Stimulated activated CD4-positive, alpha-beta T cell treated with anti-CD3 and anti-CD28 coated beads, Interleukin-12 subunit alpha, Interleukin-12 subunit beta, amount 100 ng/mL, for 24 hours (primary cell): Measurements from ENCODE around the gene UBAP2.
A peak's percentile ranks its signal among the peaks of the same experiment; 100 is the strongest.
"Not testable (repeated sequence)": the region's sequence is repeated elsewhere in the genome, so short reads cannot be mapped to it uniquely, and the experiment has no call there.

Experiments used
- DNase-seq, 2 experiments: peaks; one replicate each; pipeline ENCODE4 v3.0.0-alpha.2; 2020; ENCODE audit warnings: low read depth in 2 of 2

The UBAP2 gene

DNA sequence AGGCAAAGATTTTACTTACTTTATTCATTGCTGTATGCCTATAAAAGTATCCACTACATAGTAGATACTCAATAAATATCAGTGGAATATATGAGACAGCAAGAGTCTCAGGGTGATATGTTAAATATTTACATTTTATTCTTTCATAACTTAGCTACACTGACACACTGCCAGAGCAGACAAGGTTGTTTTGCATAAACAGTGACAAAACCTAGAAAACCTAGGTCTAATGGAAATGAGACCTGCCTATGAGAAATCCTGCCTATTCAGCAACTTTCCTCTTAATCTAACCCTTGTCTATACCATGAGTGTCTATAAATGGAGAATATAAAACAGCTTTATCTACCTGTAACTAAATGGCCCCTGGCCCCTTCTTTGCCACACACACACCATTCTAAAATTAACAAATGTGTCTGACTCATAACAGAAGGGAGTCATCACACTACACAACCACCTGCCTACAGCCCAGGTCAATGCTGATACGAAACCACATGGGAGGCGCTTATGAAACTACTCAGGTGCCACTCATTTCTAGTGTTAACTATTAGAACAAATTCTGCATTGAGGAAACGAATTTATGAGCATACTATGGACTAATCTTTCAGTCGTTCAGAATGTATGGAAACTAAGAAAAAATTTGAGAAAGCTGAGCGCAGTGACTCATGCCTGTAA, 60.3 kb downstream of the UBAP2 start:
- peak in 1 of 2 experiments; percentile 33 for DNase-seq

DNA sequence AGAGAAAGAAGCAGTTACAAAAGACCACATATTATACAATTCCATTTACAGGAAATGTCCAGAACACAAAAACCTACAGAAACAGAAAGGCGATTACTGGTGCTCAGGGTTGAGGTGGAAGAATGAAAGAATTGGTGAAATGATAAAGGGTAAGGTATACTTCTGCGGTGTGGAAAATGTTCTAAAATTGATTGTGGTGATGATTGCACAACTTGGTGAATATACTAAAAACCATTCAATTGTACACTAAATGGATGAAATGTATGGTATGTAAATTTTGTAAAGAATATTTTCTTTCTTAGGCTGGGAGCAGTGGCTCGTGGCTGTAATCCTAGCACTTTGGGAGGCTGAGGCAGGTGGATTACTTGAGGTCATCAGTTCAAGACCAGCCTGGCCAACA, 72.3 kb downstream of the UBAP2 start:
- DNase-seq, result no peak

DNA sequence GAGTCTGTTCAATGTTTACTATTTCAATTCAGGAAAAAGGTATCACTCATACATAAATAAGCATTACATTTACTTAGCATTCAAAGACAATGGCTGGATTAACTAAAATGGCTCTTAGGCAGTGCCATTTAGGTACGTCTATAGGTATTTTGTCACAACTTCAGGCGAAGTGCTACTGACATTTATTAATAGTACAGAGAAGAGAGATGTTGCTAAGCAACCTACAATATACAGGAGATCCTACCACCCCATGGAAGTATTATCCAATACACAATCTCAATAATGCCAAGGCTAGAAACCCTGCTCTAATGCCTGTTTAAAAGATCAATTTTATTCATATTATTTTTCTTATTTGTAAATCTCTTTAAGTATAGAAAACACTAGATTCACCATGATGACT, 76.0 kb downstream of the UBAP2 start:
- no peak for DNase-seq

DNA sequence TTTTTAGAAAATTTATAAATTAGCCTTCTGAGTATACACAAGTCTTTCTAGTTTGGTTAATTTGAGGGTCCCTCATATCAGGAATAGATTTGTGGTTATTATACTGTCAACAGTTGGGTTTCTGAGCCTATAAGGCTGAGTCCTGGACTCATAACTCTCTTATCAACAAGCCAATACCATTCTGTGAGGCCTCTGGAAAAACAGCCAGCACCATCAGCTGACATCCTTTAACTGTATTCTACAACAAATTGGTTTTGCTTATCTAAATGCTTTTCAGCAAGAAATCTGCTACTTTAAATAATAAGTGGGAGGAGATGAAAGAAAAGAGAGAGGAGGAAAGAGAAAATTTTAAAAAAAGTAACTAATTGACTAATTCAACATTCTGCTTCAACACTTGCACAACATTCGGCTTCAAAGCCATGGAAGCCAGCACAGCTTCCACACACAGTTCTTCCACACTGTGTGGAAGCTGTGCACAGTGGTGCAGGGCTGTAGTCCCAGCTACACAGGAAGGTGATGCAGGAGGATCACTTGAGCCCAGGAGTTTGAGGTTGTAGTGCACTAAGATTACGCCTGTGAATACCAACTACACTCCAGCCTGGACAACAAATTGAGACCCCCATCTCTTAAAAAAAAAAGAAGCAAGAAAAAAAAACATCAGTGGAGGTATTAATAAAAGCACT, 84.5 kb downstream of the UBAP2 start:
- no peak for DNase-seq

DNA sequence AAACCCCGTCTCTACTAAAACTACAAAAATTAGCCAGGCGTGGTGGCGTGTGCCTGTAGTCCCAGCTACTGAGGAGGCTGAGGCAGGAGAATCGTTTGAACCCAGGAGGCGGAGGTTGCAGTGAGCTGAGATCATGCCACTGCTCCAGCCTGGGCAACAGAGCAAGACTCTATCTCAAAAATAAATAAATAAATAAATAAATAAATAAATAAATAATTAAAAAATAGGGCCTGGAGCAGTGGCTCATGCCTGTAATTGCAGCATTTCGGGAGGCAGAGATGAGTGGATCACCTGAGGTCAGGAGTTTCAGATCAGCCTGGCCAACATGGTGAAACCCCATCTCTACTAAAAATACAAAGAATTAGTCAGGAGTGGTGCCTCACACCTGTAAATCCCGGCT, 86.2 kb downstream of the UBAP2 start:
- DNase-seq, result not testable (repeated sequence)

DNA sequence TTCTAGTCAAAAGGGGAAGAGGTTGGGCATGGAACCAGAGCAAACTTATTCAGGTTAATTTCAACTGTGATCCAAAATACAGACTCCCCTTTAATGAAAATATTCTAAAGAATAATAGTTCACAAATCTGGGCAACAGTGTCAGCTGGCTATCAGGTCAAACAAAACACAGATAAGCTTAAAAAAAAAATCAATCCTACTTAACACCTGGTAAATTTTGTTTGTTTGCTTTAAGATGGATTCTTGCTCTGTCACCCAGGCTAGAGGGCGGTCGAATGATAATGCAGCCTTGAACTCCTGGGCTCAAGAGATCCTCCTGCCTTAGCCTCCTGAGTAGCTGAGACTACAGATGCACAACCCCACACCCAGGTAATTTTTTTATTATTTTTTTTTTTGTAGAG, 89.0 kb downstream of the UBAP2 start:
- no peak for DNase-seq

DNA sequence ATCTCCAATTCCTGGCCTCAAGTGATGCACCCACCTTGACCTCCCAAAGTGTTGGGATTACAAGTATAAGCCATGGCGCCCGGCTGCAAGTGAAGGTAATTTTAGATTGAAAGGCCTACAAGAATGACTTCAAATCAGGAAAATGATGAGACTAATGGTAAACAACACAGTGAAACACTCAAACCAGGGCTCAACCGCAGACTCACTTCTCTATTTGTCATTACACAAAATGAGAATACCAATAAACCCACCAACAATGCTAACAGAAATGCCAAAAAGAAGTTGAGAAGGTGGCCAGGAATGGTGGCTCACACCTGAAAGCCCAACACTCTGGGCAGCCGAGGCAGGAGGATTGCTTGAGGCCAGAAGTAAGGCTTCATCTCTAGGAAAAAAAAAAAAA, 92.1 kb downstream of the UBAP2 start:
- no peak for DNase-seq

DNA sequence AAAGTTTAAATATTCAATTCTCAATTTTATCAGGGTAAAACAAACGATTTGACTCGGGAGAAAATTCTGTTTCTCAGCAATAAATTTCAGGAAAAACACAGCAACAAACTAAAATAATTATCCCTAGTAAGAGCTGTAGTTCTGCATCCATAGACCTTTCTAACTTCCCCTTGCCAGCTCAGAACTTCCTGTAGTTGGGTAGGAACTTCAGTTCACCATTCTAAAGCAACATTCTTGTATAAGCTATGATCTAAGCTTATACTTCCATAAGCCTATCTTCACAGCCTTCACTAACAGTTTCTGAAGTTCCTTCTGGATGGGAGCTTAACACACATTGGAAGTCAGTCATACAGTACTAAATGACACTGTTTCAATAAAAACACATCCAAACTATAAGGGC, 96.6 kb downstream of the UBAP2 start:
- no peak for DNase-seq

DNA sequence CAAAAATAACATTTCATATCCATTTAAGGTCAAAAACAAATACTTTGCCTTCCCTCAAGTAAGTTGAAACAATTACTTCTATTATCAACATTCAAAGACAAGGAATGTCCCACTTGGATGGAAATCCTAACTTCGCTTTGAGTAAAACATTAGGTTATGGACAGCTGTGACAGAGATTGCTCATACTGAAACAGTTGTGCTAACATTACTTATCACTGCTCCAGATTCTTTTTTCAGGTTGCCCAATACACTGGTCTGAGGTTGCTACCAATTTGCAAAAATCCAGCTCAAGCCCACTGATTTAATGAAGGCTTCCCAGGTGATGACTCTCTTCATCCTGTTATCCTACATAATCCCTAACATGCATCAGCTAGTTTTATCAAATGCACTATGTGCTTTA, 98.3 kb downstream of the UBAP2 start:
- DNase-seq, result no peak

DNA sequence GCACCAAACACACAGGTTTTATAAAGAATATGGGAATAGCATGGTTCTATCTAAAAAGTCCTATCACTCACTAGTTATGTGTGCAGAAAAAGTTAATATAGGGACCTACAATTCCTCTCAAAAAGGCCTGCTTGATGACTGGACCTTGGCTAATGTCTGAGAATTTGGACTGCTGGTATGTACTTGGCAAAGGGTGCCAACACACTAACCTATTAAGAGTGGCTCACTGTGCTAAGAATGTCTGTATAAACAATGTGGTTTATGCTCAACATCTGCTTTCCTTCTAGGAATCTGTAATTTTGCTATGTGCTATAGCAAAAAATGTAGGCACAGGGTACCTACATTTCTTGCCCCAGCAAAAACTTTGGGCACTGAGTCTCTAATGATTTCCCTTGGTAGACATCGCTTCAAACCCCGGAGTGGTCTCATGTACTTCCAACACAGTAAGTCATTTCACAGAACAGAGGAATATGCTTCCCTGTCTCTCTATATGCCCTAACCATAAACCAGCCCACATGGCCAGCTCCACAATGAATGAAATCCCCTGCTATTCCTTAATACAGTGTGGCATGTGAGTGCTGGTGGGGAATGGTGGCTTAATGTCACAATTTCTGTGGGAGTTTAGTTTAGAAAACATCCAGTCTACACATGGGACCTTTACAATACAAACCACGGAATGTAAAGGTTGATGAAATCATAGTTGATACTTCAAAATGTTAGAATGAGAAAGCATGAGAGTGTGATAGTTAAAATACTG, 101.7 kb downstream of the UBAP2 start:
- no peak for DNase-seq

DNA sequence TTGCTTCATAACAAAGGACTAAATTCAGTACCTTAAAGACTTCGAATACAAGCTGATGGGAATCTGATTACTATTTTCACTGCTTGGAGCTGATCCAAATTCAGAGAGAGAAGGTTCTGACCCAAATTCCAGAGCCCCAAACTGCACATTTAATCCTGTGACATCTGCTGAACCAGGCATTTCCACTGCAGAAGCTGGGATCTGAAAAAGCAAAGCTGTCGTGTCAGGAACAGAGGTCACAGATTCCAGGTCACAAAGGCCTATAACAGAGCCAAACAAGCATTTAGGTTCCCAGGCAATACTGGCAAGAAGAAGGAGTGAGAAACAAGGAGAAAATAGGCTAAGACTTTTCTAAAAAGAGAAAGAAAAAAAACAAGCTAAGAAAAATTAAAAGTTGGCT, 105.3 kb downstream of the UBAP2 start:
- DNase-seq, result no peak

DNA sequence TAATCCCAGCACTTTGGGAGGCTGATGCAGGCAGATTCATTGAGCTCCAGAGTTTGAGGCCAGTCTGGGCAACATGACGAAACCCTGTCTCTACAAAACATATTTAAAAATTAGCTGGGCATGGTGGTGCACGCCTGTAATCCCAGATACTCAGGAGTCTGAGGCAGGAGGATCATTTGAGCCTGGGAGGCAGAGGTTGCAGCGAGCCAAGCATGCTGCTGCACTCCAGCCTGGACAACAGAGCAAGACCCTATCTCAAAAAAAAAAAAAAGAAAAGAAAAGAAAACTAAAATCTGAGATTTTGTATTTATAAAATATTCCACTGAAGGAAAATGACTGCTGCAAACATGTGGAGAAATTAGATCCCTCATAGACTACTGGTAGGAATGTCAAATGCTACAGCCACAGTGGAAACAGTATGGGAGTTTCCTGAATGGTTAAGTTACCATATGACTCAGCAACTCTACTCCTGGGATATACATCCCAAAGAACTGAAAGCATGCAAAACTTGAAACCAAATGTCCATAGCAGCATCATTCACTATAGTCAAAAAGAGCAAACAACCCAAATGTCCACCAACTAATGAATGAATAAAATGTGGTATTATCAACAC, 106.1 kb downstream of the UBAP2 start:
- no peak for DNase-seq

DNA sequence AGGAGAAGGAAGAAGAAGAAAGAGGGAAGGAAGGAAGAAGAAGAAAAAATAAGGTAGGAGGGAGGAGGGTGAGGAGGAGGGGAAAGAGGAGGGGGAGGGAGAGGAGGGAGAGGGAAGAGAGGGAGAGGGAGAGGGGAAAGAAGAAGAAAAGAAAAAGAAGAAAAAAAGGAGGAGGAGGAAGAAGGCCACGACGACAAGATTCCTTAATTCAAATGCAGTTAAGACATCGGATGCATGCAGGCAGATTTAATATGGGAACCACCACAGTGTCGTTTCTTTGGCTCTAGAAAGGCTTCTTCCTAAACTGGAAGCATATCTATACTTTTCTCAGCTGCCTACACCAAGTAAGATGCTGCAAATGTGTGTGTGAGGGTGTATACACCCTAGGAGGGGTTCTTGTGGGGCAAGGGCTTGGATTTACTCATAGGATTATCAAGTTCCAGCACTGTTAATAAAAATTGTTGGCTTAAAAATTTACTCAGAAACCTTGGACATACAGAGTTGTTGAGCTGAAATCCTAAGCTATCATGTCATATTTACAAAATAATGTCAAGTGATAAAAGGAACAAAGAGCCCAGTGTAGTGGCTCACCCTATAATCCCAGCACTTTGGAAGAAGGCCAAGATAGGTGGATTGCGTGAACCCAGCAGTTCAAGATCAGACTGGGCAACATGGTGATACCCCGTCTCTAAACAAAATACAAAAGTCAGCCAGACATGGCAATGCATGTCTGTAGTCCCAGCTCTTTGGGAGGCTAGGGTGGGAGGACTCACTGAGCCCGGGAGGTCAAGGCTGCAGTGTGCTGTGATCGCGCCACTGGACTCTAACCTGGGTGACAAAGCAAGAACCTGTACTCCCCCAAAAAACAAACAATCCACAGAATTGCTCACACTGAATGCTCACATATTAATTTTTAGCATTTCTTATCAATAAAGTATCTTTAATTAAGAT, 108.5 kb downstream of the UBAP2 start:
- DNase-seq, result no peak

DNA sequence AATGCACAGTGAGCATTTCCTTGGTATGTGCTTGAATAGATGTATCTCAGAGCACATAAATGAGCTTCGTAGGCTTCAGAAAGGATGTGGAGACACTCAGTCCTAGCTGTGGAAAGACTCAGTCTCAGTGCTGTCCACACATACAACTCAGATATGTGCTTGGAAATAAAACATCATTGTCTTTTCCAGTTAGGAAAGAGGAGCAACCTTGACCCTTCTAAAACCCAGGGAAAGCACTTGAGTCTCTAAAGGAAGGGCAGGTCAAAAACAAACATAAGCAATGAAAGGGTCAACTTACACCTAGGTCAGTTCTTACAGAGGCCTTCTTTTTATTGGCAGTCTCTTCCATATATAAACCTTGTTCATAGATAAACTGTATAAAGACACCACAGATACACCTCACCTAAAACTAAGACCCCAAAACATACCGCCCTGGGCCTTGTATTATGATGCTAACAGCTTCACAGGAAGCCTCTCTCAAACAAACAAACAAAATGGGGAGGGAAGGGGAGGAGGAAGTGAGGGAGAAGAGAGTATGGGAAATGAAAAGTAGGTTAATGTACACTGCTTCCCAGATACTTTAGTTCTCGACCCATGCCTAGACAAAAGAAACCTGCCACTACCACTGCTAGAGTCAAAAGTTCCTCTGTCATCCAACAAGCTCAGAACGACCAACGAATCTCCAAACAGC, 114.4 kb downstream of the UBAP2 start:
- no peak for DNase-seq

DNA sequence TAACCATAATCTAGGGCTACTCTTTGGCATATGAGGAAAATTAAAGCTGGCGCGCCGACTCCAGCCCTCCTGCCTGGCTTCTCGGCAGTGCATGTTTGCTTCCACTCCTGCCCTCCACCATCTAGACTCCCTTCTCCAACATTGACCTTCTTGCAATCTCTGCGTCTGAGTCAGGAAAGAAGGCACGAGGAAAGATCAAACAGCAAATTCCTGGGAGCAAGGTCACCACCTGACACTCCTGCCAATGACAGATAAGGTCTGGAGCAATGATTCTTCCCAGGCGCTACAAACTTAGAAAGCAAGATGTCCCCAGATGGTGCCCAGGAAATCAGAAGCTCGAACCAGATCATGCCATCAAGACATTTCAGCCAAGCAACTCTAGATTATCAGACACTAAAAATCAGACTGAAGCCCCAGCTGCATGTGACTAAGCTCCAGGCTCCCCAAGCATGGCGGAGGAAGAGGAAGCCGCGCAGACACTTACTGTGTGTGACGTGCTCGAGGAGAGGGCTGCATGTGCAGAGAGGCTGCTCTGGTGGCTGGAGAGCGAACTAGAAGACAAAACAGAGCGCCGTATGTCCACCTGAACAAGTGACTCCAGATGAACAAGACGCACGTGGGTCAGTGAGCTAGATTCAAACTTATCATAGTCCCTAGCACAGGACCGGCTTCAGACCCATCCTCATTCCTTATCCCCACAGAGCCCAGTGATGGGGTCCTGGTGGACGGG, 116.4 kb downstream of the UBAP2 start:
- DNase-seq, result no peak

DNA sequence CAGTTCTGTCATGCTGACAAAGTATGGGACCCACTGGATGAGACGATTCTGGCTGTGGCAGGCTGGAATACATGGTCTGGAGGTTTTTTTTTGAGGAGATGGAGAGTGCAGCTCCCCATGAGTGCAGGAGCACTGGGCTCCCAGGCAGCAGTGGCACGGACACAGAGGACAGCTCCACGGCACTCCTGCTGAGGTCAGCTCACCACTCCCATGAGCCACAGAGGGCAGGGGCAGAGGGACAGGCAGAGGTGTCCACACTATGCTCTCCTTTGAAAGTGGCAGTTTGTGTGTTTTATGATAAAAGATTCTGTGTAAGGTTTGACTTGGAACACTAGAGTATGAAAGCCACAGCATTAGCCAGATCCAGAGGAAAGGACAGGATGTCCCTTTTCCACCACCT, 117.4 kb downstream of the UBAP2 start:
- DNase-seq, result no peak

DNA sequence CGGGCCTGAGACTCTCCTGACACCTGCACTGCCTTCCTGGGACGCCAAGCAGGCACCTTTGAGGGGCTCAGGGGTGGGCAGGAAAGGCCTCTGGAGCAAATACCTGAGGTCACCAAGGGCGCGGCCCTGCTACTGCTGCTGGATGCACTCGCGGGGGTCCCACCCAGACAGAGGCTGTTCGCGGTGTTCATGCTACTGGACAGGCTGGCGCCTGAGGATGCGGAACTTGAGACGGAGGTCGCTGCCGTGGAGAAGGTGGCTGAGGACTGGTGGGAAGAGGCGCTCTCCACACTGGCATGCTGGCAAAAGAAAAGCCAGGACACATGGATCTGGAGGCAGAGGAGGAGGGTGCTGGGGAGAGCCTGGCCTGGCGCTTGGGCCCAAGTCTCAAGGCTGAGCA, 121.0 kb downstream of the UBAP2 start:
- DNase-seq, result no peak

DNA sequence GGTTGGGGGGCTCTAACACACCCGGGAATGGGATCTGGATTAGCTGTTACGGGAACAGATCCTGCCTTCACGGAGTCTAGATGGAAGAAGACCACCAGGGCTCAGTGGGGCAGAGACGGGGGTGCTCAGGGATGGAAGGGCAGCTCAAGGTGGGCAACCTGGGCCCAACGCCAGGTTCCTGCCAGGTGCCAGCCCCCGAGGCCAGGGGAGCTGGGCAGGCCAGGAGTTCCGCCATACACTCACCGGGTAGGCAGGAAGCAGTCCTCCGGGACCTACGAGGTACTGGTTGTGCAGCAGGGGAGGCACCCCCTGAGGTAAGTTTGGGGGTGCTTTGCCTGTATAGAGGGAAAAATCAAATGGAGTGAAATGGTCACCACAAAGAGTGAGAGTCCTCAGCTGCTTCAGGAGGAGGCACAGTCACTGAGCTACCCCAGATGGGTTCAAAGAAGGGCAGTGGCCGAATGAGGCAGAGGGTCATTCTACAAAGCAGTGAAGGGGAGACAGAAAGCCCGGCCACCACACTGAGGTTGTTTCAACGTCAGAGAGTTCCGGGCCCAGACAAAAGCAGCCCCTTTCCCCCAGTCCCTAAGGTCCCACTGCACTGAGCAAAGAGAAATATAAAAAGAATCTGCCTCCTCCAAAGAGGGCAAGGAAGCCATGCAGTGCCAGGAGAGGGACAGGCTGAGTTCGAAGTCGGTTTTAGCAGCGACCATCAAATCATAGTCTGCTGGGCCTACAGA, 121.8 kb downstream of the UBAP2 start:
- DNase-seq, result no peak

DNA sequence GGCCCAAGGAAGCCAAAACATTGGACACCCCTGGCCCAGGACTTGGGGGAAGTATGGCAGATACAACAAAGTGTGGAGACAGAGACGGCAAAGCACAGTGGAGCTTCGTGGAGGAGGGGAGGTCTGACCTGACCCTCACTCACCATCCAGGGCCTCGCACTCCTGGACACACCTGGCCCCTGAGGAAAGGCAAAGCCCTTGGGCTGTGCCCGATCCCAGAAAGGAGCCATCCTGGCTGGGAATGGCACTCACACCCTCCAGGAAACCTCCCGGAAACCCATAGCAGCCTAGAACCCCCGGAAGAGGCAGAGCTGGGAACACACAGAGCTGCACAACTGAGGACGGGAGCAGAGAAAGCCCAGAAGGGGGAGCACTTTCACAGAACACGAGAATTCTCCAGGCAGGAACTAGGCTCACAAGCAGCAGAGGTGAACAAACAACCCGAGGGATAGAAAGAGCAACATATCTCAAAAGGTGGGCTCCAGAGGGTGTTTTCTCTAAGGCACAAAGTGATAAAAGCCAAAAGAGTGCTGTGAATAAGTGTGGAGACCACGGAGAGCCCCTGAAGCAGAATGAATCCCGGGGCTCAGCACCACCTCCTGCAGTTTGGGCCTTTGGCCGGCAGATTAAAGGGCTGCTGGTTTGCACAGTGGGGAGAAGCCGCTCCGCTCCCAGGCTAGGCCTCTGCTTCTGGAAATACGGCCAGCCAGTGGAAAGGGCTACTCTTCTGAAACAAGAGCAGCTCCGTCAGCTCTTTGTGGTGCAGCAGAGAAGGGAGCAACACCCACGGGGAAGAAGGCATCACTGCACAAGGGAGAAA, 123.5 kb downstream of the UBAP2 start:
- DNase-seq, result no peak
